Mucosa of descending colon (tissue), 3 donors: ENCODE data around the gene MYO18A. TPM values are rescaled to one million over a fixed set of nuclear protein-coding genes. Genes with fewer than 3 reads are reported as not detected.

ENCODE experiments used
- ATAC-seq: fragments of 200-7000 bp; cut with Tn5 transposase; one replicate; pipeline ENCODE4 v1.9.1; 2020; ENCODE audit warnings: mild to moderate bottlenecking, moderate library complexity
- DNase-seq, 3 donors: peaks; one replicate each; pipeline ENCODE4 v3.0.0-alpha.2; 2020
- H3K36me3 ChIP-seq: fragments of 200-600 bp; one replicate; pipeline ENCODE4 v1.8.0; 2021; ENCODE audit warnings: low read depth, mild to moderate bottlenecking
- H3K4me1 ChIP-seq: fragments of 200-600 bp; one replicate; pipeline ENCODE4 v1.8.0; 2021; ENCODE audit warnings: low read depth, mild to moderate bottlenecking
- H3K4me3 ChIP-seq: fragments of 200-600 bp; one replicate; pipeline ENCODE4 v1.8.0; 2021; ENCODE audit warnings: mild to moderate bottlenecking
- H3K9me3 ChIP-seq: fragments of 200-600 bp; one replicate; pipeline ENCODE4 v1.8.0; 2021; ENCODE audit warnings: mild to moderate bottlenecking
- intact Hi-C, 2 donors: fragments of 100-400 bp; cut with DNase I in 1 of 2; cut with micrococcal nuclease in 1 of 2; formaldehyde crosslinking; loops; one replicate each; pipeline versions ENCODE4 v1.11.0 to v1.11.1; 2022; cut with DNase I, micrococcal nuclease
- total RNA-seq, 3 donors: library from RNA; stranded (reverse); fragmentation: NEBNext Ultra II Directional in 2 of 3; extraction: Animal tissue kit (Norgen Biotek cat#: 25700) in 2 of 3; gene quantifications; one replicate each; pipeline versions ENCODE4 v1.2.1 to v1.2.4, GENCODE V29; 2021 to 2023
- TF ChIP-seq, protein P1 (sequence below): fragments of 200-600 bp; IDR thresholded peaks from one replicate; pipeline ENCODE4 v1.8.0; 2022; ENCODE audit warnings: antibody characterized with exemption, mild to moderate bottlenecking
- donor health status: DM: no; HTN: no; CAD: no; lungs with moderate emphysema.
- donor health status: DM: no; HTN: no; CAD: no.
- donor health status: DM: no; HTN: yes; CAD: no.

The MYO18A gene
- total RNA-seq, 3 donors from 2014 or later = 84.9 to 111 (median 93.3) TPM

DNA sequence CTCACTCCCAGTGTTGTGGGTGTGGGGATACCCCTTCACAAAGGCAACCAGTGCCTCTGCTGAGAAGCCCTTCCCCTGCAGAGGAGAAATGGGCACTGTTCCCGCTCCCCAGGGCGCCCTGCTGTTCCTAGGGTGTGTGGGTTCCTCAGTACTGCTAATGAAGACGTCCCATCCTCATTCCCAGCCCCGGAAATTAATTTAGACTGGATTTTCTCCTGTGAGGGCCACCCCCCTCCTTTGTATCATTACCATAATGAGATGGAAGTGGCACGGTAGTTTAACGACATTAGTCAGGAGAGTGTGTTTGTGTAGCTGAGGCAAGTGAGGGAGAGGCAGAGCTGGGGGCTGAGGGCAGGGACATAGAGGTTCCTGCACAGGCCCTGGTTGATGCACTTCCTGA, 84.1 kb downstream of the MYO18A start:
- no peaks in the 10 kb centered on the region for H3K9me3 ChIP-seq
- no peak overlapping the region for H3K4me3 ChIP-seq
- ATAC-seq (no peak), DNase-seq (no peak)
- no peaks in the 10 kb centered on the region for H3K4me1 ChIP-seq
- intact Hi-C loops = no loop called here
- peaks cover 13% of the 10 kb centered on the region for H3K36me3 ChIP-seq
- TF ChIP-seq, protein P1, sequence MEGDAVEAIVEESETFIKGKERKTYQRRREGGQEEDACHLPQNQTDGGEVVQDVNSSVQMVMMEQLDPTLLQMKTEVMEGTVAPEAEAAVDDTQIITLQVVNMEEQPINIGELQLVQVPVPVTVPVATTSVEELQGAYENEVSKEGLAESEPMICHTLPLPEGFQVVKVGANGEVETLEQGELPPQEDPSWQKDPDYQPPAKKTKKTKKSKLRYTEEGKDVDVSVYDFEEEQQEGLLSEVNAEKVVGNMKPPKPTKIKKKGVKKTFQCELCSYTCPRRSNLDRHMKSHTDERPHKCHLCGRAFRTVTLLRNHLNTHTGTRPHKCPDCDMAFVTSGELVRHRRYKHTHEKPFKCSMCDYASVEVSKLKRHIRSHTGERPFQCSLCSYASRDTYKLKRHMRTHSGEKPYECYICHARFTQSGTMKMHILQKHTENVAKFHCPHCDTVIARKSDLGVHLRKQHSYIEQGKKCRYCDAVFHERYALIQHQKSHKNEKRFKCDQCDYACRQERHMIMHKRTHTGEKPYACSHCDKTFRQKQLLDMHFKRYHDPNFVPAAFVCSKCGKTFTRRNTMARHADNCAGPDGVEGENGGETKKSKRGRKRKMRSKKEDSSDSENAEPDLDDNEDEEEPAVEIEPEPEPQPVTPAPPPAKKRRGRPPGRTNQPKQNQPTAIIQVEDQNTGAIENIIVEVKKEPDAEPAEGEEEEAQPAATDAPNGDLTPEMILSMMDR = no peak

DNA sequence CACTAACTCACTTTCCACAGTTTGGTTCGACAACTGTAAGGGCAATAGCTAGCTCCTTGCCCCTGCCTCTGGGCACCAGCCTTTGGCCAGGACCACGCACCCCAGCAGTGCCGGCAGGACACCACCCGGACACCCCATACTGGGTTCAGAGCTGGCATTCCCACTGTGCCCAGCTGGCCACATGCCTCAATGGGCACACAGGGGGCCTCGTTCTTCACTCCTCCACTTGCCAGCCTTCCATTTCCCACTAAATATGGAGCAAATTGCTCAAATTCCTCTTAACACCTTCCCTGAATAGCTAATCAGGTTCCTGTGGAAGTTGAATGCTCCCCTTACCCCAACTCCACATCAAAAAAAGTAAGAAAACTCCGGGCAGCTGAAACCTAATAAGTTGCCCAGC, 84.8 kb downstream of the MYO18A start:
- ATAC-seq = no peak
- no peak for DNase-seq
- TF ChIP-seq, protein P1 = no peak
- intact Hi-C loops = no loop called here
- Histone ChIP-seq H3K4me3 (no peak overlapping the region), H3K36me3 (peaks cover 13% of the 10 kb centered on the region), H3K9me3 (no peaks in the 10 kb centered on the region), H3K4me1 (no peaks in the 10 kb centered on the region)

DNA sequence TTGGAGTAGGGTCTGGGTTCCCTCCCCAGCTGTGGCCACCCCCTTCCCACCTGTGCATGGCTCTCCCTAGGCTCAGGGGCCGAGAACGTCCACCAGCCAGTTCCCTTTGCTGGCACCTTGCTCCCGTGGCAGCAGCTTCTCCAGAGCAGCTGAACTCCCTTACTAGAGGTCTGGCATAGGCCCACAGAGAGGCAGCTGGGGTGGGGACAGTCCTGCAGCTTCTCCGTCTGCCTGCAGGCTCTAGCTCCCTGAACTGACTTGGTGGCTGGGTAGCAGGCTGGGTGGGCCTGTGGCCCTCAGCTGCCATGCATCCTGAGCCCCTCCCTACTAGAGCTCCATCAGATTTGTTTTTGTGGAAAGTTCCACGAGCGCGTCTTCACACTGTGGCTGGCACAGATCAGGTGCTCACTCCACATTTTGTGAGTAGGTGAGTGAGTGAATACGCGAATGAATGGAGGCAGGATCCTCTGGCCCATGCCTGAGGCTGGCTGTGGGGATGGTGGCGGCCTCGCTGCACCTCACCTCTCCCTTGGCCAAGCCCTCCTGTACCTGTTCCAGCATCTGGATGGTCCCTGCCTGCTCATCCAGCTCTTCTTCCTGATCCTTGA, 86.0 kb downstream of the MYO18A start:
- DNase-seq = no peak
- Histone ChIP-seq H3K4me1 (no peaks in the 10 kb centered on the region), H3K9me3 (no peaks in the 10 kb centered on the region), H3K36me3 (peaks cover 13% of the 10 kb centered on the region), H3K4me3 (no peak overlapping the region)
- TF ChIP-seq, protein P1 = no peak
- intact Hi-C loops = no loop called here
- no peak for ATAC-seq

DNA sequence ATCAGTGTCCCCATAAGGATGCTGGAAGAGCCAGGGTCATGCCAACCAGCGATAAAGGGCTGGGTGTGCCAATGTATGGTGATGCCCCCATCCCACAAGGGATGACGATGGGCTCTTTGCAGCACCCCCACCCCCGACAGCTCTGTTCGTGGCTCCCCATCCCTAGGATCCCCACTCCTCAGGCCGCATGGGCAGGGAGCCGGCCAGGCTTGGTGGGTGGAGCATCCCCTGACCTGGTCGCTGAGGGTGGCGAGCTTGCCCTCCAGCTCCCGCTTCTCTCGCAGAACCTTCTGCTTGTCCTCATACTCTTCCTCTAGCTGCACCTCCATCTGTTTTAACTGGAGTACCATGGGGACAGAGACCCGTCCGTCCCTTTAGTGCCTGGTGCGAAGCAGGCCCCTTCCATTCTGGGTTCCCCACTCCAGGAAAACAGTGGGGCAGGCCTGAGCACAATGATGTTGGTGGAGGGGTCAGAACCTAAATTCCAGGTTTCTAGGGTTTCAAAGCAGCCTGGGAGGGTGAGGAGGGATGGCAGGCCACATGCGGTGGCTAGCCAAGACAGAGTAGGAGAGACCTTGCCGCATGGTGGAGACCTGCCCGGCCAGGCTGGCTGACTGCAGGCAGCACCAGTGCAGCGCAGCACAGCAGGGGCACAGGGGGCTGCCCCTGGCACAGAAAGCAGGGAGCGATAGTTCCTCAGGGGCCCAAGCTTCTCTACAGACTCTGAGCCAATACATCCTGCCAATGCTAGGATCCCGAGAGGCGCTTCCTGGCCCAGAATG, 86.9 kb downstream of the MYO18A start:
- no peak for ATAC-seq
- peaks cover 10% of the 10 kb centered on the region for H3K36me3 ChIP-seq
- no peaks in the 10 kb centered on the region for H3K4me1 ChIP-seq
- intact Hi-C loops = no loop called here
- TF ChIP-seq, protein P1 = no peak
- H3K4me3 ChIP-seq = no peak overlapping the region
- no peak for DNase-seq
- no peaks in the 10 kb centered on the region for H3K9me3 ChIP-seq

DNA sequence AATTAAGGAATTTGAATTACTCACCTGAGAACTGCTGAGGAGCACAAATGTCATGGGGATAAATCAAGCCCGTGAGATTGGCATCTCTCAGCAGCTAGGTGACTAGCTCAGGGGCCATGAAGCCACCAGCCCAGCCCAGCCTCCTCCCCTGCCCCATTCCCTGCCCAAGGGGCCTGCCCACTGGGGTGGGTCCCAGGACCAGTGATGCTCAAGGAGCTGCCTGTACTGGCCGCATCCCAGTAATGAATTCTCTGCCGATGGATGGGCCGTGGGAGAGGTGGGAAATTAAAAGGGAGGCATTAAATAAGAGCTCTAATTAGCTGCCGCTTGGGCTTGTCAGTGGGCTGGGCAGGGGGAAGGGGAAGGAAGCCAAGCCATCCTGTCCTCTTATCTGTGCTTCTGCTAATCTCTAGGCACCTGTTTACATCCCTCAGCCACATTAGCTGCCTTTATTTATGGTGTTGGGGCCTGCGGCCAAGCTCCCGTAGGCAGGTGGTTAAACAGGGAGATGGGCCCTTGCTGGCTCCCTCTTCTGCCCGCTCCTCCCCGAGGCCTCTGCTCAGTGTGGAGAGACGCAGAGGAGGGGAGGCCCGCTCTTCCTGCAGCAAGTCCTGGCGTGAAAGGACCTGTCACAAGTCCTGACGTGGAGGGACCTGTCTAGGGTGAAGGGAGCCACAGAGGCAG, 88.5 kb downstream of the MYO18A start:
- intact Hi-C loops = no loop called here
- ATAC-seq (no peak), DNase-seq (no peak)
- H3K4me3 ChIP-seq = no peak overlapping the region
- H3K4me1 ChIP-seq = no peaks in the 10 kb centered on the region
- TF ChIP-seq, protein P1 = no peak
- H3K36me3 ChIP-seq = peaks cover 6% of the 10 kb centered on the region
- no peaks in the 10 kb centered on the region for H3K9me3 ChIP-seq
